Thoracic aorta (tissue), 2 donors: ENCODE data around the gene E2F7. TPM values are rescaled to one million over a fixed set of nuclear protein-coding genes. Genes with fewer than 3 reads are reported as not detected.

Source experiments
- ATAC-seq: fragments of 150-250 bp; one replicate; pipeline ENCODE4 v1.8.0; 2017; ENCODE audit warnings: low read depth; ENCODE audit not compliant: insufficient number of reproducible peaks, low FRiP score
- DNase-seq: peaks from one replicate; pipeline ENCODE4 v3.0.0-alpha.2; 2020; ENCODE audit warnings: low spot score
- H3K27ac ChIP-seq, 2 donors: fragments of 200-600 bp; sonication (generic); 1 replicate in 1 of 2; 2 replicates in 1 of 2; pipeline ENCODE4 v1.5.1; 2016; ENCODE audit warnings: mild to moderate bottlenecking in 2 of 2, moderate library complexity in 2 of 2
- H3K27me3 ChIP-seq: fragments of 200-600 bp; sonication (generic); replicated peaks from 2 replicates; pipeline ENCODE4 v1.6.0; 2016; ENCODE audit warnings: mild to moderate bottlenecking; ENCODE audit not compliant: insufficient read depth
- H3K36me3 ChIP-seq: fragments of 200-600 bp; sonication (generic); one replicate; pipeline ENCODE4 v1.5.1; 2016
- H3K4me1 ChIP-seq, 2 donors: fragments of 200-600 bp; sonication (generic); 1 replicate in 1 of 2; 2 replicates in 1 of 2; pipeline versions ENCODE4 v1.5.1 to v1.6.0; 2016; ENCODE audit warnings: low read depth in 2 of 2, mild to moderate bottlenecking in 1 of 2; ENCODE audit not compliant: control insufficient read depth in 1 of 2
- H3K4me3 ChIP-seq: fragments of 200-600 bp; sonication (generic); 2 replicates; pipeline ENCODE4 v1.5.1; 2016; ENCODE audit warnings: mild to moderate bottlenecking
- H3K9me3 ChIP-seq: fragments of 200-600 bp; sonication (generic); 2 replicates; pipeline ENCODE4 v1.5.1; 2016
- CTCF ChIP-seq: fragments of 200-600 bp; sonication (generic); IDR thresholded peaks from one replicate; pipeline ENCODE4 v1.5.1; 2019; ENCODE audit warnings: antibody characterized with exemption
- total RNA-seq, 2 donors: library from RNA; depleted of rRNA; stranded (reverse); fragments of >200 nt; gene quantifications; one replicate each; pipeline versions ENCODE4 v1.1.0 to v1.2.3, GENCODE V29; 2016

E2F7 gene
- total RNA-seq, 2 donors from 2014 or later = not detected

GRCh38 chr12:77104792-77105191 is 39.4 kb upstream of the E2F7 start:
- no peak for TF ChIP-seq CTCF
- ATAC-seq = no peak

GRCh38 chr12:77104286-77104685 is 38.9 kb upstream of the E2F7 start:
- Histone ChIP-seq H3K27ac (no peak overlapping the region), H3K4me3 (no peak overlapping the region), H3K4me1 (no peaks in the 10 kb centered on the region), H3K27me3 (no peaks in the 10 kb centered on the region), H3K9me3 (no peaks in the 10 kb centered on the region), H3K36me3 (no peaks in the 10 kb centered on the region)
- DNase-seq = no peak
- no peak for TF ChIP-seq CTCF
- no peak for ATAC-seq

More at GRCh38 chr12:77104792-77105191, 39.4 kb upstream of the E2F7 start:
- DNase-seq = no peak
- Histone ChIP-seq H3K9me3 (no peaks in the 10 kb centered on the region), H3K4me3 (no peak overlapping the region), H3K4me1 (no peaks in the 10 kb centered on the region), H3K27ac (no peak overlapping the region), H3K36me3 (no peaks in the 10 kb centered on the region), H3K27me3 (no peaks in the 10 kb centered on the region)

- ATAC-seq (no peak), DNase-seq (no peak)
- Histone ChIP-seq H3K27ac (no peak overlapping the region), H3K4me1 (no peaks in the 10 kb centered on the region), H3K4me3 (no peak overlapping the region), H3K36me3 (no peaks in the 10 kb centered on the region), H3K9me3 (no peaks in the 10 kb centered on the region), H3K27me3 (no peaks in the 10 kb centered on the region)
- no peak for TF ChIP-seq CTCF
Measured at GRCh38 chr12:77102691-77103090, 37.3 kb upstream of the E2F7 start.

- Histone ChIP-seq H3K4me3 (no peak overlapping the region), H3K4me1 (no peaks in the 10 kb centered on the region), H3K27me3 (no peaks in the 10 kb centered on the region), H3K9me3 (no peaks in the 10 kb centered on the region), H3K27ac (no peak overlapping the region), H3K36me3 (no peaks in the 10 kb centered on the region)
- no peak for DNase-seq
- ATAC-seq = no peak
- no peak for TF ChIP-seq CTCF
Measured at GRCh38 chr12:77102123-77102522, 36.8 kb upstream of the E2F7 start.

GRCh38 chr12:77099799-77100198 is 34.4 kb upstream of the E2F7 start:
- Histone ChIP-seq H3K4me1 (no peaks in the 10 kb centered on the region), H3K27me3 (no peaks in the 10 kb centered on the region), H3K9me3 (no peaks in the 10 kb centered on the region), H3K4me3 (no peak overlapping the region), H3K27ac (no peak overlapping the region), H3K36me3 (no peaks in the 10 kb centered on the region)
- ATAC-seq (no peak), DNase-seq (no peak)
- no peak for TF ChIP-seq CTCF
